Panc1 (cell line): ENCODE results near the gene RGS5. TPM values are rescaled to one million over a fixed set of nuclear protein-coding genes. Genes with fewer than 3 reads are reported as not detected.

ENCODE experiments used
- ATAC-seq: fragments of 200-7000 bp; cut with Tn5 transposase; 2 replicates; pipeline ENCODE4 v1.9.1; 2020; ENCODE audit warnings: mild to moderate bottlenecking, moderate library complexity
- BruUV-seq: library from RNA; stranded (reverse); fragments of 400-500 nt; replicated peaks from 2 replicates; lab custom pipeline; 2021; lab: Mats Ljungman, UMichigan
- CTCF ChIA-PET: fragments of 300-600 bp; sonication (Branson Sonifier 250); formaldehyde crosslinking; loops from one replicate; lab custom pipeline; 2022; ENCODE audit warnings: antibody characterized with exemption; lab: Charles Lee
- POLR2A ChIA-PET: fragments of 300-600 bp; sonication (Branson Sonifier 250); formaldehyde crosslinking; loops from one replicate; lab custom pipeline; 2022; ENCODE audit warnings: antibody characterized with exemption; lab: Charles Lee
- DNase-seq: peaks from one replicate; pipeline ENCODE4 v3.0.0-alpha.2; 2010; ENCODE audit warnings: low read depth, low spot score
- H3K27ac ChIP-seq: 2 replicates; pipeline ENCODE4 v1.5.1; 2011; ENCODE audit warnings: mild to moderate bottlenecking, low read length, inconsistent platforms
- H3K27me3 ChIP-seq: fragments of 200-500 bp; sonication (Bioruptor generic); 2 replicates; pipeline ENCODE4 v1.6.0; 2014; ENCODE audit warnings: low read length, inconsistent platforms; ENCODE audit not compliant: control insufficient read depth, insufficient read depth
- H3K36me3 ChIP-seq: fragments of 200-500 bp; sonication (Bioruptor generic); 2 replicates; pipeline ENCODE4 v1.5.1; 2014; ENCODE audit warnings: inconsistent platforms, mild to moderate bottlenecking, low read length, moderate library complexity; ENCODE audit not compliant: control insufficient read depth, insufficient read depth
- H3K4me1 ChIP-seq: 2 replicates; pipeline ENCODE4 v1.5.1; 2011; ENCODE audit warnings: inconsistent platforms, mild to moderate bottlenecking, low read length, moderate library complexity; ENCODE audit not compliant: control insufficient read depth, insufficient read depth
- H3K4me3 ChIP-seq, 2 experiments: 2 replicates each; pipeline ENCODE4 v1.5.1; 2011 to 2012; ENCODE audit warnings: low read depth in 2 of 2, low read length in 2 of 2, mild to moderate bottlenecking in 2 of 2, inconsistent platforms in 1 of 2, moderate library complexity in 1 of 2
- H3K9me3 ChIP-seq: fragments of 200-500 bp; sonication (Bioruptor generic); 2 replicates; pipeline ENCODE4 v1.5.1; 2014; ENCODE audit warnings: low read depth, mild to moderate bottlenecking, inconsistent platforms, low read length, moderate library complexity; ENCODE audit not compliant: control insufficient read depth, insufficient read depth
- CTCF ChIP-seq: fragments of 450-650 bp; IDR thresholded peaks from 2 replicates; pipeline ENCODE4 v1.5.1; 2017; ENCODE audit warnings: mild to moderate bottlenecking
- POLR2AphosphoS5 ChIP-seq: IDR thresholded peaks from 2 replicates; pipeline ENCODE4 v1.6.1; 2012; ENCODE audit warnings: mild to moderate bottlenecking, low read depth, low read length, moderate library complexity
- REST ChIP-seq, 2 experiments: IDR thresholded peaks; 2 replicates each; pipeline ENCODE4 v1.6.1; 2011 to 2012; ENCODE audit warnings: low read depth in 2 of 2, control low read depth in 1 of 2, low read length in 1 of 2, mild to moderate bottlenecking in 1 of 2, moderate library complexity in 1 of 2; ENCODE audit not compliant: insufficient read depth in 1 of 2
- SIN3A ChIP-seq: IDR thresholded peaks from 2 replicates; pipeline ENCODE4 v1.6.1; 2012; ENCODE audit warnings: low read depth, mild to moderate bottlenecking, low read length, moderate library complexity, borderline replicate concordance; ENCODE audit not compliant: insufficient read depth
- TCF7L2 ChIP-seq: IDR thresholded peaks from 2 replicates; pipeline ENCODE4 v1.6.1; 2011; ENCODE audit warnings: mild to moderate bottlenecking, low read depth, low read length, inconsistent platforms
- in situ Hi-C: cut with HindIII; loops from 2 replicates; pipeline ENCODE4 v1.10.0; 2016; ENCODE audit warnings: low sequenced_read_pairs, low pct_unique_long_range_greater_than_20kb
- intact Hi-C: fragments of 100-400 bp; cut with micrococcal nuclease; formaldehyde crosslinking; loops from one replicate; pipeline ENCODE4 v1.10.0; 2022; ENCODE audit not compliant: unreplicated experiment
- total RNA-seq: library from RNA; stranded (reverse); gene quantifications from one replicate; pipeline ENCODE4 v1.2.1, GENCODE V29; 2021; ENCODE audit not compliant: unreplicated experiment

The RGS5 gene
- total RNA-seq, 1 experiment from 2014 or later = 1.5 TPM

GRCh38 chr1:163145435-163145834 is 57.3 kb downstream of the RGS5 start:
- Histone ChIP-seq H3K36me3 (no peaks in the 10 kb centered on the region), H3K9me3 (no peaks in the 10 kb centered on the region), H3K27me3 (no peaks in the 10 kb centered on the region), H3K4me1 (no peaks in the 10 kb centered on the region), H3K4me3 (no peak overlapping the region), H3K27ac (no peak overlapping the region)
- DNase-seq (no peak), ATAC-seq (no peak)
- no TSS peak for BruUV-seq
- in situ Hi-C loops (no loop called here), intact Hi-C loops (no loop called here)
- TF ChIP-seq TCF7L2 (no peak), SIN3A (no peak)
- CTCF ChIA-PET = no interaction called here
- POLR2A ChIA-PET = no interaction called here

GRCh38 chr1:163144418-163144817 is 58.3 kb downstream of the RGS5 start:
- CTCF ChIA-PET = no interaction called here
- in situ Hi-C loops = no loop called here
- intact Hi-C loops = no loop called here
- TF ChIP-seq CTCF (no peak), SIN3A (no peak), POLR2AphosphoS5 (no peak), TCF7L2 (no peak), REST (IDR thresholded peaks at IDR 0.05; ENCODE audit: insufficient read depth in 1 of 2, low read depth in 2 of 2, low read length in 1 of 2) (no peak)
- H3K4me3 ChIP-seq = no peak overlapping the region
- no peaks in the 10 kb centered on the region for H3K4me1 ChIP-seq
- DNase-seq (no peak), ATAC-seq (no peak)
- POLR2A ChIA-PET = no interaction called here
- H3K27me3 ChIP-seq = no peaks in the 10 kb centered on the region
- H3K27ac ChIP-seq = no peak overlapping the region
- no peaks in the 10 kb centered on the region for H3K36me3 ChIP-seq
- BruUV-seq = no TSS peak
- H3K9me3 ChIP-seq = no peaks in the 10 kb centered on the region

DNA sequence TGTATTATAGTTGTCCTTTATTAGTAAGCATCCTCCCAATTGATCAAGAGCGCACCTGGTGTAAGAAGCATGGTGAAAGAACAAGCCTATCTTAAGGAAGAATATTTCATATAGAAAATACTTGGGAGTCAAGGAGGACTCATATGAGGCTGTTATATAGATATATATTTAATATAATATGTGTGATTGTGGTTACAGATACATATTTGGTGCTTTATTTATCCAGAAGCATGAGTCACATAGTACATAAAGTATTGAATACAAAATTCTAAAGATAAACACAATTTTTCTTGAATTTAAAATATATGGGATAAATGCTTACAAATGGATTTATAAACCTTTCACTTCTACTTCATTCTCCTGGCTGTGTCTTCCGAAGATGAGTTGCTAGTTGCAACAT is 60.6 kb downstream of the RGS5 start:
- in situ Hi-C loops = no loop called here
- Histone ChIP-seq H3K36me3 (no peaks in the 10 kb centered on the region), H3K4me3 (no peak overlapping the region), H3K4me1 (no peaks in the 10 kb centered on the region), H3K27ac (no peak overlapping the region), H3K27me3 (no peaks in the 10 kb centered on the region), H3K9me3 (no peaks in the 10 kb centered on the region)
- ChIA-PET CTCF (no interaction called here), POLR2A (no interaction called here)
- no peak for ATAC-seq
- no TSS peak for BruUV-seq
- intact Hi-C loops = no loop called here
- DNase-seq = no peak
- no peak for TF ChIP-seq POLR2AphosphoS5
- no peak for TF ChIP-seq REST (IDR thresholded peaks at IDR 0.05; ENCODE audit: insufficient read depth in 1 of 2, low read depth in 2 of 2, low read length in 1 of 2)
- TF ChIP-seq CTCF = no peak
- TF ChIP-seq TCF7L2 = no peak
- TF ChIP-seq SIN3A = no peak
